EL (cell line): Measurements from ENCODE around the gene TBC1D4.
"Not testable (repeated sequence)": the region's sequence is repeated elsewhere in the genome, so short reads cannot be mapped to it uniquely, and the experiment has no call there.

Experiments used
- DNase-seq: peaks from one replicate; pipeline ENCODE4 v3.0.0-alpha.2; 2016

TBC1D4 gene

DNA sequence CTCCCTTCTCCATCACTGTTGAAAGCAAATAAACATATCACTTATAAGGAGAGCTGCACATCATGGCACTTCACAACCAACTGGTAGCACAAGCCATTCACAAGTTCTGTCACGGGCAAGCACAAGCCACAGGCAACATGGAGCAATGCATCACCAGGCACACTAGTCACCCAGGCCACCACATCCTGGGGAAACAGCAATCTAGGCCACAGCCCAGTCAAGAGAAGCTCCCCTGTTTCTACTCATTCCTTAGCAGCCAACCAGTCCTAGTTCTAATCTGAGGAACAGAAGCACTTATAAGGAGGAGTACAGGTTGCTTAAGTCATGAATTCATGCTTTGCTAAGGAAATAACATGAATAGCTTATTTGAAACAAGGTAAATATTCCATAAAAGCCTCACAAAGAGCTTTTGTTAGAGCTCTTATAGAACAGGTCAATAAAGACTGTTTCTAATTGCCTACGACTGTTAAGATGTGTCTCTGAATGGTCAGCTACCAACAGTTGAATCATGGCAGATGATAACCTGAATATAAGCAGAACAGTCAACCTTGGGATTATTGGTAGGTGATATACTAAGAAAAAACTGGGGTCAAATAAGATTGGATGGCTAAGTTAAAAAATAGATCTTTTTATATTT, 169.0 kb downstream of the TBC1D4 start:
- DNase-seq, result no peak

GRCh38 chr13:75309981-75310580, 171.9 kb downstream of the TBC1D4 start:
- DNase-seq, result no peak

DNA sequence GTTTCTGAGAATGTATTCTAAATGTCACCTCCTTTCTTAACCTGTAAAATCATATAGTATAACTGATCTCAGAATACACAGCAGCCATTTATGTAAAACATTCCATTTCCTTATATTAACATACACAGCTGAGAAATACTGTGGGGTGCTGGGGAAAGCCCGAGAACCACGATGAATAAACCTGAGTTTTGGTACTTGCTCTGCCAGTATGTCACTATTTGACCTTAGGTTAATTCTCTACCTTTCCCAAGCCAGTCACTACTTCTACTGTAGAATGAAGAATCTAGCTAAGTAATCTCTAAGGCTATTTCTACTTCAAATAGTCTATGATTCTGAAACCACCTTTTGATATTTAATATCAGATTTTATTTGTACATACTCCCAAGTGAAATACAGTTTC, 173.7 kb downstream of the TBC1D4 start:
- no peak for DNase-seq

DNA sequence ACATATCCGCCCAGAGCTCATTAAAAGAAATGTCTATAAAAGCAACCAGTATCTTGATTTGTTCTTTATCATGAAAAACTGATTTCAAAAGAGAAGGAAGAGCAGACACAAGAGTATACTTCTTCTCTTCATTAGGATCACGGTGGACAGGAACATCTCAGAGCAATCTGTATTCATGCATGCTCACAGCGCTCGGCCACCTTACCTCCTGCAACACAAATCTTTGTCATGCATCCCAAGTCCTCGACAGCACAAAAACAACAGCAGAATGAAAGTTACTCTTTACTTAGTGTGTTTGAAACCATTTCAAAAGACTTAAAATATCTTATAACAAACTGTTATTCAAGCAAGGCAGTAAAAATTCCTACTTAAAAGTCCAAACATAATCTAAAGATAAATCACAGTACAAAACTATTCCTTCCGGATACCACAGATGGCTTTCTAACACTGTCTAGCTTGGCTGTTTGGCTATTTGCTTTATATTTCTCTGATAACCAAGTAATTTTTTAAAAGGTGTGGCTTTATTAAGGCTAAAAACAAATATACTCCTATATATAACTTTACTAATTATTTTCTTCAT, 174.5 kb downstream of the TBC1D4 start:
- DNase-seq, result peak; percentile 14

DNA sequence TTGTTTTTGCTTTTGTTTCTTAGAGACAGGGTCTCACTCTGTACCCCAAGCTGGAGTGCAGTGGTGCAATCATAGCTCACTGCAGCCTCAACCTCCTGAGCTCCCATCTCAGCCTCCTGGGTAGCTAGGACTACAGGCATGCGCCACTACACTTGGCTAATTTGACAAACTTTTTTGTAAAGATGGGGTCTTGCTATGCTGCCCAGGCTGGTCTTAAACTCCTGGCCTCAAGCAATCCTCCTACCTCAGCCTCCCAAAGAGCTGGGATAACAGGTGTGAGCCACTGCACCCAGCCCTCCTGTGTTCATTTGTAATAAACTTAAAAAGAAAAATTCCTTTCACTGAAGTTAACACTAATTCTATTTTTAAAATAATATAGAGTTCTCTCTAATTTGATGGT, 175.0 kb downstream of the TBC1D4 start:
- not testable (repeated sequence) for DNase-seq

- DNase-seq, result no peak
Observed at GRCh38 chr13:75305059-75305458, 176.9 kb downstream of the TBC1D4 start.

GRCh38 chr13:75303263-75303662, 178.7 kb downstream of the TBC1D4 start:
- DNase-seq, result no peak

- no peak for DNase-seq
Observed at GRCh38 chr13:75302071-75302698, 179.8 kb downstream of the TBC1D4 start.

DNA sequence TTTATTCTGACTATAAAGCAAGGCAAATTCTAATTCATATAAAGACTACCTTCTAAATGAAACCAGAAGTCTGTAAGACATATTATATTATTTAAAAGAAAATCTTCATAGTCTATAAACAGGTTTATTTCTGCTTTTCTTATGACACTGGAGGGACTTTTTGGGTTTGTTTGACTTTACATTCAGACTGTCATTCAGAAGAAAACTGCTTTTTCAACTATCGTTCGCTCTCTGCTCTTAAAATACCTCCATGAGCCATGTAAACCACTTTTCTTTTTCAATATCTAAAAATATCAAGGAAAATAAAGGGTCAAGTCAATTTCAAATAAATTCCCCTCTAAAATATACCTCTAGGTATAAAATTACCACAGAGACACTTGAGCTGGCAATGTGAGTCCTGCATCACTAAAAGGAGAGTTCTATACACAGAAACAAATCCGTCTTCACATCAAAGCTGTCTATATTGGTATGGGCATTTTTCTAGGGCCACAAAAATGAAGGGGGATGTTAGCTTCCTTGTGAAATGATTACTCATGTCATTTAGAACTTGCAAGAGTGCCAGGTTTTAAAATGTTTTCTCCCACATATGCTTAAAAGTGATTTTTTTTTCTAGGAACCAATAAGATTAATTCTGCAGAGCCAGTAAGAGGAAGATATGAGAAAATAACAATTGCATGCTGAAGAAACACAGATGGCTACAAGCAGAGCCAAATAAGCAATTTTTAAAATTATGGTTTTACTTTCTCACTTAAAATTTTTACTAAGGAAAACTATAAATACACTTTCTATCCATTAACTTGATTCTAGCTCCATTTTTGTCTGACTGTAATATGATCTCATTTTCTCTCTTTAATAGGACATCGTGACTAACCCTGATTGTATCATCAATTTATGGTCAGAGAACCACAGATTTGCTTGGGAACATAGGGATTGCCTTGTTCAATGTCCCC, 181.8 kb downstream of the TBC1D4 start:
- peak; percentile 21 for DNase-seq

GRCh38 chr13:75299246-75299645, 182.7 kb downstream of the TBC1D4 start:
- no peak for DNase-seq

- DNase-seq, result no peak
Observed at GRCh38 chr13:75296641-75297040, 185.3 kb downstream of the TBC1D4 start.

- no peak for DNase-seq
Observed at GRCh38 chr13:75295201-75295600, 186.8 kb downstream of the TBC1D4 start.

DNA sequence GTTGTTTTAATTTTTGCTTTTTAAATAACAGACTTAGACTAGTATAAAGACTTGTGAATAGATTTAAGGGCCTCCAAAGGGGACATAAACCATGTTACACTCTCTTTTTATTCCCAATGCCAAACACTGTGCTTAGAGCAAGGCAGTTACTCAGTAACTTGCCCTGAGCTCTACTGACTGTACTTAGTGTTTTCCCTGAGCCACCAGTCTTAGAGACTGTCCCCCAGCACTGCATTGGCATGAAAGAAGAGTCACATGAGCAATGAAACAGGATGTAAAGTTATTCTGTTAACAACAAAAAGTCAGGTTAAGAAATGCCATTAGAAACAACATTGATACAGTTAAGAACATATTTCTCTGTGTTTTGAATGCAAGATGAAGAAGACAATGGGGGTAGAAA, 187.9 kb downstream of the TBC1D4 start:
- no peak for DNase-seq

- no peak for DNase-seq
Observed at GRCh38 chr13:75285310-75285709, 196.7 kb downstream of the TBC1D4 start.

DNA sequence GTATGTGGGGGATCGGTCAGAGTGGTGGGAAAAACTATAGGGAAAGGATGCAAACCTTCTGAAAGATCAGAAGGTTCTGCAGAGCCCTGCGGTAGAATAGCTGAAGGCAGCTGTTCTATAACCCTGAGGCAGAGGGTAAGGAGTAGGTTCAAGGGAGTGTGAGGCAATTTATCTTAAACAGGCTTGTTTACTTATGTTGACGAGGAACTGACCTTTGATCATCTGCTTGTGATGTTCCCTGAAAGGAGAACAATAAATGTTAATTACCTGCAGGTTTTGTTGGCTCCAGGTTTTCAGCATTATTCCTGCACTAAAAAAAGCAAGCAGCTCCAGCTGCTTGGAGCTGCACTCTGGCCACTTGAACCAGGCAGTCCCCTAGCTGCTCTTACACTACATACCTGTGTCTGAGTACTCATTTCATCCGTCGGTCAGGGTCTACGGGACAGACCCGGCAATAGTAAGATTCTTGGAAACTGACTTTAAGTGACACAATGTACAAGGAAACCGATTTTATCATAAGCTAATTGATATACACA, 202.1 kb downstream of the TBC1D4 start:
- DNase-seq, result no peak

DNA sequence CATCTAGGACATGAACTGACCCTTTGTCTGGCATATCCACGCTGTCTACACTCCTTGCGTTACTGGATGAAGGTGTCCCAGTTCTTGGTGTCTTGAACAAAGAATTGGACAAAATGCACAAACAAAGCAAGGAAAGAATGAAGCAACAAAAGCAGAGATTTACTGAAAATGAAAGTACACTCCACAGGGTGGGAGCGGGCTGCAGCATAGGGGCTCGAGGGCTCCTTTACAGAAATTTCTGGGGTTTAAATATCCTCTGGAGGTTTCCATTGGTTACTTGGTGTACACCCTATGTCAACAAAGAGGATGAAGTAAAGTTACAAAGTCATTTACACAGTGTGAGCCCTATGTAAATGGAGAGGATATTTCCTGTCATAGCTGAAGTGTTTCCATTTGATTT, 208.3 kb downstream of the TBC1D4 start:
- not testable (repeated sequence) for DNase-seq

DNA sequence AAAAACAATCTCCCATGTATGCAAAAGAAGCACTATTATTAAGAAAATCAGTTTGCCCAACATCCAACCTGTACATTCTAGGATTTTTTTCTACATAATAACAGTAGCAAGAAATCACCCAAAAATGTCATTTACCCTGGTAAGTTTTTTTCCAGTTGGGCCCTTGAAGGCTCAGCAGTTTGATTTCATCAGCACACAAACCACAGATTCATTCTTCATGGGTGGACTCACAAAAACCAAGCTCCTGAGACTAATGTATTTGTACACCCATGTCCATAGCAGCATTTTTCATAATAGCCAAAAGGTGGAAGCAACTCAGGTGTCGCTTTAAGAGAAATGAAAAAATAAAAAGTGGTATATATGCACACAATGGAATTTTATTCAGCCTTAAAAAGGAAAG, 210.1 kb downstream of the TBC1D4 start:
- DNase-seq, result peak; percentile 7

GRCh38 chr13:75268481-75268880, 213.5 kb downstream of the TBC1D4 start:
- not testable (repeated sequence) for DNase-seq

DNA sequence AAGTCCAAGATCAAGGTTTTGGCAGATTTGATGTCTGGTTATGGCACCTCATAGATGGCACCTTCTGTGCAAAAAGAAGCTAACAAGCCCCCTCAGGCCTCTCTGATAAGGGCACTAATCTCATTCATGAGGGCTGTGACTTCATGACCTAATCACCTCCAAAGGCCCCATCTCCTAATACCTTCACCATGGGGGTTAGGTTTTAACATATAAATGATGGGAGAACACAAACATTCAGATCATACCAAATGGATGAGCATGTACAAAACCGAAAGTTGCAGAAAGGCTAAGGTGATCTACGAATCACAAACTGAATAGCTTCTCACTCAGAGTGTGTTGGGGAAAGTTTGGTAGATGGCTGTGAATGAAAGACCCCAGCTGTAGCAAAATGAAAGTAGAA, 217.4 kb downstream of the TBC1D4 start:
- peak; percentile 34 for DNase-seq

- DNase-seq, result peak; percentile 43
Observed at GRCh38 chr13:75263741-75264407, 218.1 kb downstream of the TBC1D4 start.

- peak; percentile 57 for DNase-seq
Observed at GRCh38 chr13:75258159-75258782, 223.7 kb downstream of the TBC1D4 start.

- DNase-seq, result peak; percentile 23
Observed at GRCh38 chr13:75256922-75257321, 225.0 kb downstream of the TBC1D4 start.
